Panc1 (cell line): ENCODE results near the gene ZNF410.

Experiments used
- POLR2AphosphoS5 ChIP-seq: IDR thresholded peaks from 2 replicates; pipeline ENCODE4 v1.6.1; 2012; ENCODE audit warnings: mild to moderate bottlenecking, low read depth, low read length, moderate library complexity
- TF ChIP-seq, protein P1 (sequence below): fragments of 450-650 bp; IDR thresholded peaks from 2 replicates; pipeline ENCODE4 v1.5.1; 2017; ENCODE audit warnings: mild to moderate bottlenecking
- TF ChIP-seq, protein P2 (sequence below), 2 experiments: IDR thresholded peaks; 2 replicates each; pipeline ENCODE4 v1.6.1; 2011 to 2012; ENCODE audit warnings: low read depth in 2 of 2, control low read depth in 1 of 2, low read length in 1 of 2, mild to moderate bottlenecking in 1 of 2, moderate library complexity in 1 of 2; ENCODE audit not compliant: insufficient read depth in 1 of 2

DNA sequence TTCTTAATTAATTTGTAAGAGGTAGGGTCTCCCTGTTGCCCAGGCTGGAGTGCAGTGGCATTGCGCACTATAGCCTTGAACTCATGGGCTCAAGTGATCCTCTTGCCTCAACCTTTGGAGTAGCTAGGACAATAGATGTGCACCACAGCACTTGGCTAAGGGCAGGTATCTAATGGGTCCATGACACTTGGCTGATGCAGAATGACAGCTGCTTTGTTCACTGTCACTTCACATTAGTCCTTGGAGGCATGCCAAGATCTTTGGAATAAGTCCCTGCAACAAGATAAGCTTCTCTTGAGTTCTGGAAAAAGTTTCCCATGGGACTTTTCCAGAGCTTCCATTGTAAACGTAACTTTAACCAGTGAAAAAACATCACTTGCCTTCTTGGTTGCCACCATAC, 86.8 kb downstream of the ZNF410 start:
- TF ChIP-seq, protein P1, sequence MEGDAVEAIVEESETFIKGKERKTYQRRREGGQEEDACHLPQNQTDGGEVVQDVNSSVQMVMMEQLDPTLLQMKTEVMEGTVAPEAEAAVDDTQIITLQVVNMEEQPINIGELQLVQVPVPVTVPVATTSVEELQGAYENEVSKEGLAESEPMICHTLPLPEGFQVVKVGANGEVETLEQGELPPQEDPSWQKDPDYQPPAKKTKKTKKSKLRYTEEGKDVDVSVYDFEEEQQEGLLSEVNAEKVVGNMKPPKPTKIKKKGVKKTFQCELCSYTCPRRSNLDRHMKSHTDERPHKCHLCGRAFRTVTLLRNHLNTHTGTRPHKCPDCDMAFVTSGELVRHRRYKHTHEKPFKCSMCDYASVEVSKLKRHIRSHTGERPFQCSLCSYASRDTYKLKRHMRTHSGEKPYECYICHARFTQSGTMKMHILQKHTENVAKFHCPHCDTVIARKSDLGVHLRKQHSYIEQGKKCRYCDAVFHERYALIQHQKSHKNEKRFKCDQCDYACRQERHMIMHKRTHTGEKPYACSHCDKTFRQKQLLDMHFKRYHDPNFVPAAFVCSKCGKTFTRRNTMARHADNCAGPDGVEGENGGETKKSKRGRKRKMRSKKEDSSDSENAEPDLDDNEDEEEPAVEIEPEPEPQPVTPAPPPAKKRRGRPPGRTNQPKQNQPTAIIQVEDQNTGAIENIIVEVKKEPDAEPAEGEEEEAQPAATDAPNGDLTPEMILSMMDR = no peak
- no peak for TF ChIP-seq POLR2AphosphoS5
- TF ChIP-seq, protein P2, sequence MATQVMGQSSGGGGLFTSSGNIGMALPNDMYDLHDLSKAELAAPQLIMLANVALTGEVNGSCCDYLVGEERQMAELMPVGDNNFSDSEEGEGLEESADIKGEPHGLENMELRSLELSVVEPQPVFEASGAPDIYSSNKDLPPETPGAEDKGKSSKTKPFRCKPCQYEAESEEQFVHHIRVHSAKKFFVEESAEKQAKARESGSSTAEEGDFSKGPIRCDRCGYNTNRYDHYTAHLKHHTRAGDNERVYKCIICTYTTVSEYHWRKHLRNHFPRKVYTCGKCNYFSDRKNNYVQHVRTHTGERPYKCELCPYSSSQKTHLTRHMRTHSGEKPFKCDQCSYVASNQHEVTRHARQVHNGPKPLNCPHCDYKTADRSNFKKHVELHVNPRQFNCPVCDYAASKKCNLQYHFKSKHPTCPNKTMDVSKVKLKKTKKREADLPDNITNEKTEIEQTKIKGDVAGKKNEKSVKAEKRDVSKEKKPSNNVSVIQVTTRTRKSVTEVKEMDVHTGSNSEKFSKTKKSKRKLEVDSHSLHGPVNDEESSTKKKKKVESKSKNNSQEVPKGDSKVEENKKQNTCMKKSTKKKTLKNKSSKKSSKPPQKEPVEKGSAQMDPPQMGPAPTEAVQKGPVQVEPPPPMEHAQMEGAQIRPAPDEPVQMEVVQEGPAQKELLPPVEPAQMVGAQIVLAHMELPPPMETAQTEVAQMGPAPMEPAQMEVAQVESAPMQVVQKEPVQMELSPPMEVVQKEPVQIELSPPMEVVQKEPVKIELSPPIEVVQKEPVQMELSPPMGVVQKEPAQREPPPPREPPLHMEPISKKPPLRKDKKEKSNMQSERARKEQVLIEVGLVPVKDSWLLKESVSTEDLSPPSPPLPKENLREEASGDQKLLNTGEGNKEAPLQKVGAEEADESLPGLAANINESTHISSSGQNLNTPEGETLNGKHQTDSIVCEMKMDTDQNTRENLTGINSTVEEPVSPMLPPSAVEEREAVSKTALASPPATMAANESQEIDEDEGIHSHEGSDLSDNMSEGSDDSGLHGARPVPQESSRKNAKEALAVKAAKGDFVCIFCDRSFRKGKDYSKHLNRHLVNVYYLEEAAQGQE (IDR thresholded peaks at IDR 0.05; ENCODE audit: insufficient read depth in 1 of 2, low read depth in 2 of 2, low read length in 1 of 2) = no peak
